Activated CD4-positive, alpha-beta T cell treated with anti-CD3 and anti-CD28 coated beads, Interleukin-2, amount 50 U/mL, for 24 hours (primary cell): ENCODE measurements around the gene IL4R.
"Not testable (repeated sequence)": the region's sequence is repeated elsewhere in the genome, so short reads cannot be mapped to it uniquely, and the experiment has no call there.

Experiments
- DNase-seq, 2 donors: peaks; one replicate each; pipeline ENCODE4 v3.0.0-alpha.2; 2020; ENCODE audit warnings: low read depth in 1 of 2, low spot score in 1 of 2

Gene IL4R

GRCh38 chr16:27401768-27402568 lies 88.2 kb downstream of the IL4R start, which contains the start of gene IL21R:
Gene IL21R, plus strand, starts transcription at chr16:27402174. Its CDS starts 27,898 bp downstream, at chr16:27430072.
- peak; percentile 62 to 72 for DNase-seq

DNA sequence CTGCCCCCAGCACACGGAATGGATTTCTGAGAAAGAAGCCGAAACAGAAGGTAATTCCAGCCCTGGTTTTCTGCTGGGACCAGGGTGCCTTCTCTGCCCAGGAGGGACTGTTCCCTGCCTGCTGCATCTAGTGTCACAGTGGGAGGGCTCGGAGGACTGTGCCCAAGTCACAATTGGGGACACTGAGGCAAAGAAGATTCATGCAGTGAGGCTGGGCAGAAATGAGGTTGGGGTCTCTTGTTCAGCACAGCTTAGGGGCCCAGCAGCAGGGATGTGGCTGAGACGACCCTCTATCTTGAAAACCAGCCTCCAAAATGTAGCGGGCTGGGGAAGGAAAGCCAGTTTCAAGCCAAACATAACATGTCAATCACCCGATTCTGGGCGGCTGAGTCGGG lies 88.8 kb downstream of the IL4R start:
- DNase-seq = no peak

GRCh38 chr16:27402964-27403600 lies 89.3 kb downstream of the IL4R start:
- peak in 1 of 2 donors; percentile 39 for DNase-seq

GRCh38 chr16:27403601-27403992 lies 89.8 kb downstream of the IL4R start:
- DNase-seq = no peak

- no peak for DNase-seq
Measured at GRCh38 chr16:27404163-27404823, 90.5 kb downstream of the IL4R start.

DNA sequence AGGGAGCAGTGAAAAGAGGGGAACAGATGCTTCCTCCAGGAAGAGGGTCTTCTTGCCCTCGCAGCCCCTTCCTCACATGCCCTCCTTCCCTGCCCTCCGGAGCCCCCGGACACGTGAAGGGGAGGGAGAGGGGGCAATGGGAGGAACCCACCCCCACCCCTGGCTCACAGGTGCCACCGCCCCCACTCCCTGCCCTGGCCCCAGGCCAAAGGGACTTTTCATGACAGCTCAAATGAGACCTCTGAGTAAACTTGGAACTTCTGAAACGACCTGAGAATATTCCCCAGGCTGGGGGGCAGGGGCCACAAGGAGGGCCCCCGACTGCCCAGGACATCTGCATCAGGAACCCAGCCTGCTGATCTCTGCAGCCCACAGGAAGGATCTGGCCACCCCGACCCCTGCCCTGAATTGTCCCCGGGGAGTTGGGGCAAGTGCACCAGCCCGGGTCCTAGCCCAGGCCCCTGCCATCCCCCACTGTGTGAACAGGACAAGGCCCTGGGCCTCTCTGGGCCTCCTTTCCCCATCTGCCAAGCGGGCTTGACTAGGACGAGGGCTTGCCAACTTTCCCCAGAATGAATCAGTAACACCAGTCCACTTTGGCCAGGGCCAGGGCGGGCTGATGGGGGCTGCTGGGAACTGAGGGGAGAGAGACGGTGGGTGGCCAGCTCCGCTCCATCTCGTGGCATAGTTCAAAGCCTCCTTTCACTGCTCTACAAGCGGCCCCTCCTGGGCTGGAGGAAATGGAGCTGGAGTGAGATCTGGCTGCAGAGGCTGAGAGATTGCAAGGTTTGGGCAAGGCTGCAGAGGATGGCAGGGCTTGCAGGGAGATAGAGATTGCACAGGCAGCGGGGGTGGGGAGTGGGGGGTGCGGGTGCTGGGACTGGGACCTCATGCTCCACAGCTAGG lies 92.0 kb downstream of the IL4R start:
- DNase-seq = peak; percentile 55 to 75

GRCh38 chr16:27406511-27407128 lies 92.8 kb downstream of the IL4R start:
- DNase-seq = no peak

- no peak for DNase-seq
Measured at GRCh38 chr16:27407133-27407532, 93.4 kb downstream of the IL4R start.

DNA sequence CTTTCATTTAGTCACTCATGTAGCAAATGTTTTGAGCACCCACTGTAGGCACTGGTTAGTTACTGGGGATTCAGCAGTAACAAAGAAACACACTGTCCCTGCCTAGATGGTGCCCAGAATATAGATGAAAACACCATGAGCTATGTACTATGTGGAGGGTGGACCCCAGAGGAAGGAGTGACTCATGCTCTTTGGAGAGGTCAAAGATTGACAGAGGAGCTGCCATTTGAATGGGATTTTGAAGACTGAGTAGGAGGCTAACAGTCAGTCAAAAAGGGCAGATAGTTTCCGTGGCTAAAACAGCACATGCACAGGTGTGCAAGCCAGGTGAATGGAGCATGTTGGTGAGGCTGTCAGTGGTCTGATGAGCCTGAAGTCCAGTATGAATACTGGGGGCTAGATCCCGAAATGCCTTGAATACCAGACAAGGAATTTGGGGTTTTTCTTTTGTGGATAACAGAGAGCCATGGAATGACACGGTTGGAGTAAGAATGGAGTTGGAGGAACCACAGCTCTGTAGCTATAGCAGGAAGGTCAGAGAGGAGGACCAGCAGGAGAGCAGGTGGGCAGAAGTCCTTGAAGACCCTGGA lies 94.3 kb downstream of the IL4R start:
- peak in 1 of 2 donors; percentile 61 for DNase-seq

DNA sequence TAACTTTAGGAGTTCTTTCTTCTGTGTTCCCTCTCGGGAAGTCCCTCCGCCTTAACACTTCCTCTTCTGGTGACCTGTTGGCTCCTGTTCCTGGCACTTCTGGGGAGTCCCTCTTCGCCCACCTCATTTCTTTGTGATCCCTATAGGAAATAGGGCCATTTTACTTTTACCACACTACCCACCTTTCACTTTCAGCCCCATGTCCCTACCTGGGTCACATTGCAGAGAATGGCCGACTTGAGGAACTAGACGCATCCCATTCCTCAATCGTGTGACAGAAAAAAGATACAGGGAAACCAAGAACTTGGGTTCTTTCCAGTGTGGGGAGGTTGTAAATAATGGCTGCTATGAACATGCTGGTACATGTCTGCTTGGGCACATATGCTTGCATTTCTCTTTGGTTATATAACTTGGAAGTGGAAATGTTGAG lies 94.8 kb downstream of the IL4R start:
- DNase-seq = no peak

- DNase-seq = not testable (repeated sequence)
Measured at GRCh38 chr16:27409958-27410357, 96.2 kb downstream of the IL4R start.

DNA sequence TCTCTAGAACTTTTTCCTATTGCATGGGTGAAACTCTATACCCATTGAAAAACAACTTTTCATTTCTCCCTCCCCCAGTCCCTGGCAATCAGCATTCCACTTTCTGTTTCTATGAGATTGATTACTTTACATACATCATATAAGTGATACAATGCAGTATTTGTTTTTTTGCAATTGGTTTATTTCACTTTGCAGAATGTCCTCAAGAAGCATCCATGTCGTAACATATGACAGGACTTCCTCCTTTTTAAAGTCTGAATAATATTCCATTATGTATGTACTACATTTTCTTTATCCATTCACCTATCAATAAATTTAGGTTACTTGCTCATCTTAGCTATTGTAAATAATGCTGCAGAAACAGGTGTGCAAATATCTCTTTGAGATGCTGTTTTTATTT lies 97.0 kb downstream of the IL4R start:
- no peak for DNase-seq

GRCh38 chr16:27413956-27414355 lies 100.2 kb downstream of the IL4R start:
- no peak for DNase-seq
